Epidermal melanocyte (primary cell): ENCODE data around the gene PRDM2.
A peak's percentile ranks its signal among the peaks of the same experiment; 100 is the strongest.

Experiments used
- DNase-seq: peaks from one replicate; pipeline ENCODE4 v3.0.0; 2011; ENCODE audit warnings: low spot score; ENCODE audit not compliant: insufficient read length

PRDM2 gene

DNA sequence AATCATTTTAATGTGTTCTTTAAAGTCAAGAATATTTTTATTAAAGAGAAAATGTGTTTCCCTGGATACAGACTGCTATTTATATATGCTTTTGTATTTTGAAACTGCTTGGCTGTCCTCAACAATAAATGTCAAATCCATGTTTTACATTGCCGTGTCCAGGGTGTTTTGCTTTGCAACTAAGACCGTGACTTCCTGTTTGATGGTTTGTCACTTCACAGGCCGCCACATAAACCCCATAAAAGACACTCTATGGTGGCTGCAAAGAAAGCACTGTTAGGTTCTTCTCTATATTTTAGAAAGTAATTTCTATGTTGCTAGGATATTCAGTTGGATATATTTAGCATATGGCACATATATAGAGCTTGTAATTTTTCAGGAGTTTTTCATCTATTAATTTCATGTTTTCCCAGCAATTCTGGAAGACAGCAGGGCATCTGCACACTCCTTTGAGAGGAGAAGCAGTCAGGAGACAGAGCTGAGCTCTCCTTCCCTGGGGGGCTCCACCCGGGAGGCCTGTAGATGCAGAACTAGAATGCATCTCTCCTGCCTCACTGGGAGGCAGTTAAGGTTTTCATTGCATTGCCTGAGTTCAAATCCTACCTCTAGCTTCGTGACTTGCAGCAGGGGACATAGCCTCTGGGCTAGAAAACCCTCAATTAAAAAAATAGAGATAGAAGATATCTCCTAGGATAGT lies 33.1 kb downstream of the PRDM2 start:
- DNase-seq, result no peak

DNA sequence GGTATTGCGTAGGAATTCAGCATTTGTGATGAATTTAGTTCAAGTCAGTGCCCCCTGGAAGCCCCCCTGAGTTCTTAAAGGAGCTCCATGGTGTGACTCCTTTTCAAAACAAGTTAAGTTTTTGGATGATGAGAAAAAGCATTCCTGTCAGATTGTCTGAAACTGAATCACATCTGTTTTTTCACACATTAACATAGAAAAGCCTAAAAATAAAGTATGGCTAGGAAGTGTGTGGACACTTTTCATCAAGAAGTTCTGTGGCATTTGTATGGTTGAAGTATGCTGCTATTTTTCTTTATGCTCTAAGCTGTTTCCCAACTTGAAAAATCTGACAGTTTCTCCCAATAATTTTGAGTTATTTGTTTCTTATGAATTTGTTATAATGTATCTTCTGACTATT lies 33.7 kb downstream of the PRDM2 start:
- DNase-seq, result no peak

DNA sequence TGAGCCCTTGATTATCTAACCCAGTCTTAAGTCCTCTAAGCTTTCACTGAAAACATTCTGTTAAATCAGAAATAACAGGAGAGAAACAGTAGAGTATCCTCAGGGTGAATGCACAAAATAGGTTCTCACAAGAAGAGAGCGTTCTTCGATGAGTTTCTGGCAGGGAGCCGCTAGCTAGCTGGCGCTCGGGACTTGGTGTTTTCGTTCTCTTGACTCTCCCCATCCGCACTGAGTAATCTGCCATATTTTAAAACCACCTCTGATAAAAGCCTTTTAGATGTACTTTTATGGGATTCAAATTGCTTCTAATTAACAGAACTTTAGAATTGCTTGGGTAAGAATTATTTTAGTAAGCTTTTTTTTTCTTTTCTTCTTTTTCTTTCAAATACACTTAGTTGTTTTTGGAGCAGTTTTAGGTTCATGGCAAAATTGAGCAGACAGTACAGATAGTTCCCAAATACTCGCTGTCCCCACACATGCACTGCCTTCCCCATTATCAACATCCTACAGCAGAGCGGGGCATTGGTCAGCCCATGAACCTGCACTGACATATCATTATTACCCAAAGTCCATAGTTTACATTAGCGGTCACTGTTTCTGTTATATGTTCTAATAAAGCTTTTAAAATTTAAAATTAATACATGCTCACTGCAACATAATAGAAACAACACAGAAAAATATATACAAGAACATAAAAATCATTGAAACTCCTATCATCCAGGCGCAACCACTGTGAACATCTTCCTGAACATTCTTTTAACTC lies 35.4 kb downstream of the PRDM2 start:
- no peak for DNase-seq

DNA sequence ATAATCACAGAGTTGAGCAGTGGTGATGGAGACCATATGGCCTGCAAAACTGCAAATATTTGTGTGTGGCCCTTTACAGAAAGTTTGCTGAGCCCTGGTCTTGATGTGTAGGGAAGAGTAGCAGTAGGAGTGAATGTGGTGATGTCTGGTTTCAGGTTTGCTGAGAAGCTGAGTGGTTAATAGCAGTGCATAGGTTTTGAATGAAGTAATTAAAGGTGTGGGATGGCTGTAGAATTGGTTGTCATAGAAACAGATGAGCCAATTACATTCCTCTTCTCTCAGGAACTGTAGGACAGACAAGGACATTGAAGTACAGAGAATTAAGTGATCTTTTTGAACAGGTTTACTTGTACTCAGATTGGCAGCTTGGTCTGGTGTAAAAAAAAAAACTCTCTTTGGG lies 37.4 kb downstream of the PRDM2 start:
- no peak for DNase-seq

DNA sequence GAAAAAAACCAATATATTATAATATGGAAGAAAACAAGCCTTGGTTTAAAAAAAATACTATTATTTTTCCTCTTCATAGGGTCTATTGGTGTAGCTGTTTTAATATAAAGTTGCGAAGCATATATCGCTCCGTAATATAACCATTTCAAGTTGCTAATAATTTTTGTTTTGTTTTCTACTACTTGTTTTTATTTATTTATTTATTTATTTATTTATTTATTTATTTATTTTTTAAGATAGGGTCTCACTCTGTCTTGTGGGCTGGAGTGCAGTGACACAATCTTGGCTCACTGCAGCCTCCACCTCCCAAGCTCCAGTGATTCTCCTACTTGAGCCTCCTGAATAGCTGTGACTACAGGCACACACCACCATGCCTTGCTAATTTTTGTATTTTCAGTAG lies 46.4 kb downstream of the PRDM2 start:
- no peak for DNase-seq

DNA sequence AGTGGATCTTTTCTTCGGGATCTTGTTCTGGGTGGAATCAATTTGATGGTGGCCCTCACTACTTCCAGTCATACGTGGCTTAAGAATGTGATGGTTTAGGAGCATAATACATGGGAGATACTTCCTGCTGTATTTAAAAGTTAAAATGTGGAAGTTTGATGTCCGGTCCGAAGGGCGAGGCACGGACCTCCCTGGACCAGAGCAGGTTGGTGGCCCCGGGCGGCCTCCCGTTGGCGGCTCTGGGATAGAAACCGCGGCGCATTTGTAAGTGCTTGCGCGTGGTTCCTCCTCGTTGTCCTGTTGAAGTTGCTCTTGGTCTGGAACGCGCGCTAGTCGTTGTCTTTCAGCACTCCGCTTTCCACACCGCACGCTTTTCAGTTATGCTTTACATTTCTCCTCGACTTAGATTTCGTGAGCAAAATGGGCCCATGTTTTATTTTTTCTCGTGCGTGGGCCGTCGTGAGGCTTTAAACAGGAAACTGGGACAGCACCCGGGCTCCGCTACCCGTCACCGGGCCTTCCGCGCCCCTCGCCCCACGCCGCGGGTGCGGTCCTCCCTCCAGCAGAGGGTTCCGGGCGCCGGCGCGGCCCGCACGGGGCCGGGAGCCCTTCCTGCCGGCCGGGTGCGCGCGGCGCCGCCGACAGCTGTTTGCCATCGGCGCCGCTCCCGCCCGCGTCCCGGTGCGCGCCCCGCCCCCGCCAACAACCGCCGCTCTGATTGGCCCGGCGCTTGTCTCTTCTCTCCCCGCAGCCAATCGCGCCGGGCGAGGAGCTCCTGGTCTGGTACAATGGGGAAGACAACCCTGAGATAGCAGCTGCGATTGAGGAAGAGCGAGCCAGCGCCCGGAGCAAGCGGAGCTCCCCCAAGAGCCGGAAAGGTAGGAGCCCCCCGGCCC lies 48.9 kb downstream of the PRDM2 start:
- peak; percentile 96 for DNase-seq

DNA sequence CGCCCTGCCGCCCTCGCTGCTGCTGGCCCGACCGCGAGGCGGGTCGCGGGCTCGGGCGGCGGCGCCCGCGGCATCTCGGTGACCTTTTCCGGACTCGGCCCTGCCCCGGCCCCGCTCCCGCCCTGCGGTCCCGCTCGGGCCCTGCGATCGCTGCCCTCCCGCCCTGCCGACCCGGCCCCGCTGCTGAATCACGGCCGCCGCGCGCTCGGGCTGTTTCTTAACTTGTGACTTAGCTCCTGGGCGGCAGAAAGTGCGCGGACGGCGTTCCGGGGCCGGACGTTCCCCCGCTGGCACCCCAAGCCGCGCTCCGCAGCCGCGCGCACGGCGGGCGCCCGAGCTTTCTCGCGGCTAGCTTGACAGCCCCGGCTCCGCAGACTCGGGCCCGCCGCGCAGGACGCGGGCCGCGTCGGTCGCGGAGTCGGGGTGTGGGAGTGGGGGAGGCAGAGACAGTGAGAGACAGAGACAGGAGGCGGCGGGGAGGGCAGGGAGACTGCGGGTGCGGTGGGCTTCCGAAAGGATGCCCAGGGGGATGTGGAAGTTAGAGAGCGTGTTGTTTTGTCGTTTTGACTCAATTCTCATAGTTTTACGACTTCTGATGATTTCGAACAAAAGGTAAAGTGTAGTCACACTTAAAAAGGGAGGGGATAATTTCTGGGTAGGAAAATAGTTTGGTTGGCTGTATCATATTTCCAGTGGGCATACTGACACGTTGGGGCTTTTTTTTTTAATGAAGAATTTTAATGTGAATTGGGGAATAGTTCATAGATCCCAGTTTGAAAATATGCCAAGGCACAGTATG lies 49.8 kb downstream of the PRDM2 start:
- no peak for DNase-seq

DNA sequence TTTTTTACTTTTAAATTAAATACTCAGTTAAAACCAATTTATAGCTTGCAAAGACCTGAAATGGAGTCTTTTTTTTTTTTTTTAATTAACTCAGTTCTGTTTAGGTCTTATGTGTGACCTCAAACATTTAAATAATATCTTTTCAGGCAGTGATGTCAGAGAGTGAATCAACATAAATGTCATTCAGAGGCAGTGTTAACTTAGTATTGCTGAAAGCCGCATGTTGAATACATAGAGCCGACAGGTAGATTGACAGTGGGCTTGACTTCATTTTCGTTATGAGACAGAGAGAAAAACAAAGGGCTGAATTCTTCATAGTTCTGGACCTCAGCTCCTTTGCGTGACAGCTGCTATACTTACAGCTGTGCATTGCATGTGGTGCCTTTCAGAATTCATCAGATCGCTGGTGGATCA lies 51.5 kb downstream of the PRDM2 start:
- DNase-seq, result no peak

DNA sequence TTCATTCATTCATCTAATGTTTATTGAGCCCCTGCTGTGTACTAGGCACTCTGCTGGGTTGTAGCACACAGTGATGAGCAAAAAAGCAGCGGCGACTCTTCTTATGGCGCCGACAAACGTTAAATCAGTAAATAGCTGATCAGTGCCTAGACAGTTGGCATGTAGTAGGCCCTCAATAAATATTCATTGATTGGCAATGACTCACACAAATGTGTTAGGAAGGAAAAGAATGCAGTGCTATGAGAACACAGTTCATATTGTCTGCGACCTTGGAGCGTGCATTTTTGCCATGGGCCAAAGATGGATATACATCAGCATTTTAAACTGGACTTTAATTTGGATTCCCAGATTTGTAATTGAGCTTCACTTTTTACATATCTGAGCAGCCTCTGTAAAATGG lies 52.0 kb downstream of the PRDM2 start:
- DNase-seq, result no peak

DNA sequence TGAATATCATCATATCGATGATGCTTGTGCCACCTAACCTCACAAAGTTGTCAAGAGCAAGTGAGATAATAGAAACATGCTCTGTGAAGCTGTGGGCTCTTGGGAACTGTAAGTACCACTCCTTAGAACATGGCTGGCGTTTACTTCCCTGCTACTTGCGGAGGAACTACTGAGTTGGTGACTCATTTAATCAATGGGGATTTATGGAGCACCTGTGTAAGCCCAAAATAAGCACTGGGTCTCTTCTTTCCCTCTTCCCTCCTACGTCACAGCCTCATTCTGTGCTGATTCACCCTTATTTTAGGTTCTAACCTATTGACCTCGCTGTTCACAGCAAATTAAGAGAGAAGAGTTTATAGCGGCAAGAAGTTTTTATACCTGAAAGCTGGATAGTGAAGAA lies 52.9 kb downstream of the PRDM2 start:
- DNase-seq, result no peak

DNA sequence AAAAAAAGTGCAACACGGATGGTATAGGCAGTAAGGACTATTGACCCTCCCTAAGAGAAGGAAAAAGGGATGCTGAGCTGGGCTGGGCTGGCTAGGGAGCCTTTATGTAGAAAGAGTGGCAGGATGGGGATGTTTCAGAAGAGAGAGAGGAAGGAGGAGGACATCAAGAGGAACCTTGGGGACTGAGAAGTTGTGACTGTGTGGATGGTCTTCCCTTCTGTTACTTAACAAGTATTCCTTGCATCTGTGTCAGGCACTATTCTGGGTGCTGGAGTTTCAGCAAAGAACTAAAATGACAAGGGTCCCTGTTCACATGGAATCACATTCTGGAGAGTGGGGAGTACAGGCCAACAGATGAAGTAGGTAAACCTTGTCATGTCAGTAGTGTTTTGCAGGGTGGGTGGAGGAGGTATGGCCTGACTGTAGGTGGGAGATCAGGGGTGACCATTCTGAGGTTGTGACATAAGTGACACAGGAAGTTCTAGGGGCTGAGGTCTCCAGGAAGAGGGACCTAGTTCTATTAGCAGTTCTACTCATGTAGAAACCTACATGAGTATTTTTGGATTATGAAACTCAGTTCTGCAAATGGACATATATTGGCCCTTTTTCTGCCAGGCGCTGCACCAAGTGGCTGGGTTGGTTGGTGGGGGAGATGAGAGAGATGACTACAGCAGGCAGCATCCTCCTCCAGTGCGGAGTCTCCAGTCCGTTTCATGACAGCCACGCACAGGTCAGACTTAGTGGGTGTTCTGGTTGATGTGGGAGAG lies 53.8 kb downstream of the PRDM2 start:
- no peak for DNase-seq

DNA sequence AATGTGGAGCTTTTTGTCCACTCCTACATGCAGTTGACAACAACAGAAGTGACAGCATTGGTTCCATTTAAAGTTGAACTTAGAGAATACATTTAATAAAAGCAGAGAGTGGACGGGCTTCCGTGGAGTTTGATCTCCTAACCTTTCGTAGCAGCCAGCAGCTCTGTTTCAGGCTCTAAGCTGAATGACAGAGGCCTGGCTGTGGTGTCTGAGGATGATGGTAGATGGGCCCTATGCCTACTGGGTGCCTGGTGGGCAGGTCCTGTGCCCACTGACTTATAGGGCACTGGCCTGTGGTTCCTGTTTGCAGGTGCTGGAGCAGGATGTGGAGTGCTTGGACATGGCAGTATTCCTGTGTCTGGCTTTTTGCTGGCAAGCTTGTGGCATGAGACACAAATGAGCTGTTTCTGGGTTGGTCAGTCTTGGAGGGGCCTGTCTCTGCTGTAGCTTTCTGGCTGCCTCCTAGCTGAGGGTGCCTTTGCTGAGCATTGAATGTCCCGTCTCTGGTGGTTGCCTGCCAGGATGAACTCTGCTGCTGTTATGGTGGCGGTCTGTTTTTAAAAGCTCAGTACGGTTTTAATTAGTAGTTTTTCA lies 54.6 kb downstream of the PRDM2 start:
- no peak for DNase-seq

DNA sequence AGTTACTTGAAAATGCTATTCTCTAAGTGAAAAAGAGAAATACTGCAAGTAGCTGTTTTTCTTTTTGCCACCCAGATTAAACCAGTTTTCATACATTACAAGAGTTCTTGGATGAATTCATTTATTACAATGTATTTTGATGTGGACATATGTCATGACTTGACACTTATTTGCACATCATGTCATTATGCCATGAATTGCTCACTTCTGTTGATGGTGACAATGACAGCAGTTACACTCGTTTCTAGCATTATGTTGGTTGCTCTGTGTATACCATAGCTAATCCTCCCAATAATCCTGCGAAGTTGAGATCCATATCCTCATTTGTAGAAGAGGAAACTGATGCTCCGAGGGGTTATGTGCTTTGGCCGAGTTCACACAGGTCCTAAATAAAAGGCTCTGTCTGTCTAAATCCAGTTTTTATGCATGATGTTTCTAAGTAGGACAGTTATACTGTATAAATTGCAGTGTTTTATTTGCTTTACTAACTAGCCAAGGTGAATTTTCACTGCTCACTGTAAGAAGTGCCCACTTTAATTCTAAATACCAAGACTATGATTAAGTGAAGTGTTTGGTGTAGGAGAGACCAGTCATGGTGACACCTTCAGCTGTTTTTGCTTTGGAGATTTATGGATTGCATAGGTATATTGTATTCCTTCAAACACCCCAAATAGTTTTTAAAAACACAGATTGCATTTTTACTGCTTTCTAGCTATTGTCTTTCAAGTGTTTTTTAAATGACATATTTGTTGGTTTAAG lies 56.7 kb downstream of the PRDM2 start:
- DNase-seq, result no peak

DNA sequence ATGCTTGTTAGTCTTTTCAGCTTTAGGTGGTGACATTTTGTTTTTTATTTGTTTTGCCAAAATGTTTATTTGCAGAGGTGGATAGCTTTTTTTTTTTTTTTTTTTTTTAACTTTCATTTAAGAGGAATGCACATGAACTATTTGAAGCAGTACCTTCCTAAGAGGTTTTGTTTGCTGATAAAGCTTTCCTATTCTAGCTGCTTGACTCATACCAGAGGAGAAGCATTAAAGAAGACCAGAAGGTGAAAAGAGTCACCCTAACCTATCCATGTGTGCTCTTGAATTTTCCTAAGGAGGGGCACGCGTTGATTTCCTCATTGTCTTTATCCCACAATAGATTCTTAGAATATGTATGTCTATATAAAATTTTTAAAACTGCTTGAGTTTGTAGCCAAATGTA lies 57.7 kb downstream of the PRDM2 start:
- DNase-seq, result no peak

DNA sequence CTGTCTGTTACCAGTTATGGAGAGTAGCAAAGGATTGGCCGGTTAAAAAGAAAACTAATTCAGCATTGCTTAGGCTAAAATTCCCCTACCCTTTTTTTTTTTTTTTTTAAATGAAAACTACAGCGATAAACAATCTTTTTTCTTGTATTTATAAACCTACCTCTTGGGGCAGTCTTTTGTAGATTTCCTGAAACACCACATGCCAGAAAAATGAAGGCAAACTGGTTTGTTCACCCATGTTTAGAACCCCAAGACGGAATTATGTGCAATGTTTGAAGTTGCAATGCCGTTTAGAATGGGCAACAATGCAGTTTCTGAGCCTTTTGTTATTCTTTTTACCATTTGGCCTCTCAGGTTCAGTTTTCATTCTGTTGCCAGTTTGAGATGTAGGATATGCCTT lies 59.1 kb downstream of the PRDM2 start:
- no peak for DNase-seq

DNA sequence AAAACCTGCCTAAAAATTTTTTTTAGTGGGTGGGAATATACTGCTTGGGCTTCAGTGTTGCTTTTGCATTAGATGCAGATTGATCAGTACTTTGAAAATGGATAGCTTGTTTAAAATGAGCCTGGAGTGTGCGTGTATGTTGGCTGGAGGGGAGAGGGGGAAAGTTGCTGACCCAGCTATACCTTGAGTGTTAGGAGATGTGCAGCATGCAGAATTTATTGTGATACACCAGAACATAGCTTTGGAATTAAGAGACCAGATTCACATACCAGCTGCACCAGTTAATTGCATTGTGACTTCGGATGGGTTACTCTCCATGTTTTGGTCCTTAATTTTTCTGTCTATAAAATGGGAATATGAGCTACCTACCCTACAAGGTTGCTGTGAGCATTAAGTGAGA lies 60.4 kb downstream of the PRDM2 start:
- DNase-seq, result no peak

DNA sequence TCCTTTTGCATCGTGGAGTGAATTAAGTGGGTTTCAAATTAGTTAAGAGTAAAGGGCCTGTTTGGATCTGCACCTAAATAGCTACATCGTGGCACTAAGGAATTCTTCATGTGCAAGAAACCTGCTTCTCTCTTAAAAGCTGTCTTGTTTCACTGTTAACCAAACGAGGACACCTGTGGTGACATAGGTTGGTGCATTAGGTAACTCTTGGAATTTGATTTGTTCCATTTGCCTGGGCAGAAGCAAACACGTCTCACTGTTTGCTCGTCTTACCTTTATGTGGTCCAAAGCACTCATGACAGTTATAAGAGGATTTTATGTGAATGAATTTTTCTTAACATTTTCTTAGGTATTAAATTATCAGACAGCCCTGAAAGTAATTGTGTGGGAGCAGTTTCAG lies 60.9 kb downstream of the PRDM2 start:
- DNase-seq, result no peak

DNA sequence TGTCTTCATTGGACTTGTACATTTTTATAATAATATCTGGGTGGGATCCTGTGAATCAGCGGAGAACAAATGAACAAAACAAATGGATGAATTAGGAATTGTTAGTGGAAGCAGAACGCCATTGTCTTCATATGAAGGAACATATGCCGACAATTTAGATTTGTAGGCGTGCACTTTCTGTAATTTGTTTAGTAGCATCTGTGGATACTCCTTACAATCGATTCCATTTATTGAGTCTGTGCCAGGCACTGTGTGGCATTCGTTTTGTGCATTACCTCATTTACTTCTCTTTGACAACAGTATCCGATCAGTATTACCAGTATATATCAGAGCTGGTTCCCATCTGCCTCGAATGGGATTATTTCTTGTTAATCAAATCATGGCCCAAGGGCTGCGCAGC lies 61.9 kb downstream of the PRDM2 start:
- DNase-seq, result no peak

DNA sequence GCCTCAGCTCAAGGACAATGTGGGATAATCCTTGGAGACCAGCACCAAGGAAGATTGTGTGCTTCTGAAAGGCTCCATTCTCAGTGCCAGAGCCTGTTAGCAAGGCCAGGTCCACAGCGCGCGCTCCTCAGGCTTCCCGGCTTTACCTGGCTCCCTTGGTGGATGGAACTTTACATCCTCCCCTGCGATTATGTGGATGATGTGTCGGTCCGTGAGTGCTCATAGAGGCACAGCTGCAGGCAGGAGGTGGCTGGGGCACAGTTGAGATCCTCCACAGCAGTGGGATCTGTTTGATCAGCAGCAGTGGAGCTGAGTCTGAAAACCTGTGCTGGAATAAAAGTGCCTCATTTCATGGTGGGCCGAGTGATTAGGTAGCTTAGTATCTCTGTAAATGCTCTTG lies 62.7 kb downstream of the PRDM2 start:
- DNase-seq, result no peak
